HG03097 (cell line): ENCODE results near the gene CTTN.
"Not testable (repeated sequence)": the region's sequence is repeated elsewhere in the genome, so short reads cannot be mapped to it uniquely, and the experiment has no call there.

Source experiments
- ATAC-seq: cut with Tn5 transposase; IDR thresholded peaks from one replicate; pipeline ENCODE4 v1.9.1; 2021; ENCODE audit not compliant: unreplicated experiment, low FRiP score

The CTTN gene

GRCh38 chr11:70445091-70445490 is 46.8 kb downstream of the CTTN start:
- ATAC-seq, result no peak

GRCh38 chr11:70445605-70446004 is 47.3 kb downstream of the CTTN start:
- no peak for ATAC-seq

GRCh38 chr11:70448983-70449567 is 50.7 kb downstream of the CTTN start:
- ATAC-seq, result no peak

GRCh38 chr11:70454197-70454767 is 56.0 kb downstream of the CTTN start:
- ATAC-seq, result no peak

- ATAC-seq, result not testable (repeated sequence)
Measured at GRCh38 chr11:70454811-70455210, 56.5 kb downstream of the CTTN start.

- no peak for ATAC-seq
Measured at GRCh38 chr11:70455354-70455753, 57.0 kb downstream of the CTTN start.

- ATAC-seq, result no peak
Measured at GRCh38 chr11:70456921-70457532, 58.7 kb downstream of the CTTN start.

GRCh38 chr11:70458736-70459135 is 60.4 kb downstream of the CTTN start:
- ATAC-seq, result no peak

- ATAC-seq, result no peak
Measured at GRCh38 chr11:70460111-70460510, 61.8 kb downstream of the CTTN start.

GRCh38 chr11:70460964-70461363 is 62.6 kb downstream of the CTTN start:
- ATAC-seq, result no peak

GRCh38 chr11:70462818-70463477 is 64.6 kb downstream of the CTTN start:
- ATAC-seq, result no peak

- ATAC-seq, result no peak
Measured at GRCh38 chr11:70463478-70464255, 65.3 kb downstream of the CTTN start.

GRCh38 chr11:70464509-70465361 is 66.4 kb downstream of the CTTN start:
- ATAC-seq, result no peak

- ATAC-seq, result no peak
Measured at GRCh38 chr11:70466154-70466553, 67.8 kb downstream of the CTTN start.

GRCh38 chr11:70466596-70466995 is 68.3 kb downstream of the CTTN start:
- ATAC-seq, result no peak

GRCh38 chr11:70467201-70468085 is 69.1 kb downstream of the CTTN start:
- ATAC-seq, result no peak

- no peak for ATAC-seq
Measured at GRCh38 chr11:70468256-70469195, 70.2 kb downstream of the CTTN start.

- no peak for ATAC-seq
Measured at GRCh38 chr11:70470127-70470526, 71.8 kb downstream of the CTTN start.
